Suprapubic skin (tissue), 4 donors: Measurements from ENCODE around the gene MAIP1. TPM values are rescaled to one million over a fixed set of nuclear protein-coding genes. Genes with fewer than 3 reads are reported as not detected.

Experiments
- DNase-seq, 2 donors: peaks; one replicate each; pipeline ENCODE4 v3.0.0-alpha.2; 2019; ENCODE audit warnings: low spot score in 2 of 2
- H3K27ac ChIP-seq: fragments of 200-600 bp; sonication (generic); one replicate; pipeline ENCODE4 v1.5.1; 2019
- H3K27me3 ChIP-seq: fragments of 200-600 bp; sonication (generic); one replicate; pipeline ENCODE4 v1.5.1; 2019
- H3K36me3 ChIP-seq: fragments of 200-600 bp; sonication (generic); one replicate; pipeline ENCODE4 v1.5.1; 2019
- H3K4me1 ChIP-seq: fragments of 200-600 bp; sonication (generic); one replicate; pipeline ENCODE4 v1.5.1; 2019
- H3K4me3 ChIP-seq: fragments of 200-600 bp; sonication (generic); one replicate; pipeline ENCODE4 v1.5.1; 2019; ENCODE audit warnings: mild to moderate bottlenecking
- H3K9me3 ChIP-seq: fragments of 200-600 bp; sonication (generic); one replicate; pipeline ENCODE4 v1.5.1; 2019
- EP300 ChIP-seq: sonication (generic); formaldehyde crosslinking; IDR thresholded peaks from one replicate; pipeline ENCODE4 v1.6.1; 2017; ENCODE audit warnings: antibody characterized with exemption
- POLR2A ChIP-seq, 2 donors: fragments of 450-650 bp; IDR thresholded peaks; one replicate each; pipeline ENCODE4 v1.6.1; 2017; ENCODE audit warnings: antibody characterized with exemption in 2 of 2, mild to moderate bottlenecking in 2 of 2, moderate library complexity in 2 of 2
- POLR2AphosphoS5 ChIP-seq, 3 donors: sonication (generic); formaldehyde crosslinking; IDR thresholded peaks; one replicate each; pipeline ENCODE4 v1.6.1; 2017; ENCODE audit warnings: antibody characterized with exemption in 3 of 3
- WGBS: methylation state at CpG from one replicate; pipeline ENCODE4 v1.1.5; 2018; 5-methylcytosine and 5-hydroxymethylcytosine counted together
- total RNA-seq, 4 donors: library from RNA; depleted of rRNA; stranded (reverse); fragments of >200 nt; gene quantifications; one replicate each; pipeline ENCODE4 v1.1.0, GENCODE V29; 2016
- TF ChIP-seq, protein P1 (sequence below), 2 donors: fragments of 200-600 bp in 1 of 2; fragments of 450-650 bp in 1 of 2; sonication (generic) in 1 of 2; IDR thresholded peaks; one replicate each; pipeline ENCODE4 v1.5.1; 2016 to 2019; ENCODE audit warnings: antibody characterized with exemption in 2 of 2, mild to moderate bottlenecking in 1 of 2, moderate library complexity in 1 of 2

The MAIP1 gene
- 10 to 100 TPM; 24.5 to 36.0 (median 25.5) TPM for total RNA-seq

GRCh38 chr2:199955339-199956061 lies at the start of gene MAIP1, which contains the start of gene TYW5:
Gene MAIP1, plus strand, starts transcription at chr2:199955582. Its CDS starts 217 bp downstream, at chr2:199955799.
Gene TYW5, minus strand, starts transcription at chr2:199955491. Its CDS starts 21 bp downstream, at chr2:199955470.
- Histone ChIP-seq H3K4me1 (peaks cover 35% of the 10 kb centered on the region), H3K27ac (peak within 1 kb of the TSS; percentile 95), H3K27me3 (no peaks in the 10 kb centered on the region), H3K9me3 (no peaks in the 10 kb centered on the region), H3K4me3 (peak within 1 kb of the TSS; percentile 85), H3K36me3 (peaks cover 16% of the 10 kb centered on the region)
- peak in 2 of 3 donors; percentile 30 to 62 for TF ChIP-seq POLR2AphosphoS5 (IDR thresholded peaks at IDR 0.05)
- TF ChIP-seq EP300, result no peak
- TF ChIP-seq, protein P1, sequence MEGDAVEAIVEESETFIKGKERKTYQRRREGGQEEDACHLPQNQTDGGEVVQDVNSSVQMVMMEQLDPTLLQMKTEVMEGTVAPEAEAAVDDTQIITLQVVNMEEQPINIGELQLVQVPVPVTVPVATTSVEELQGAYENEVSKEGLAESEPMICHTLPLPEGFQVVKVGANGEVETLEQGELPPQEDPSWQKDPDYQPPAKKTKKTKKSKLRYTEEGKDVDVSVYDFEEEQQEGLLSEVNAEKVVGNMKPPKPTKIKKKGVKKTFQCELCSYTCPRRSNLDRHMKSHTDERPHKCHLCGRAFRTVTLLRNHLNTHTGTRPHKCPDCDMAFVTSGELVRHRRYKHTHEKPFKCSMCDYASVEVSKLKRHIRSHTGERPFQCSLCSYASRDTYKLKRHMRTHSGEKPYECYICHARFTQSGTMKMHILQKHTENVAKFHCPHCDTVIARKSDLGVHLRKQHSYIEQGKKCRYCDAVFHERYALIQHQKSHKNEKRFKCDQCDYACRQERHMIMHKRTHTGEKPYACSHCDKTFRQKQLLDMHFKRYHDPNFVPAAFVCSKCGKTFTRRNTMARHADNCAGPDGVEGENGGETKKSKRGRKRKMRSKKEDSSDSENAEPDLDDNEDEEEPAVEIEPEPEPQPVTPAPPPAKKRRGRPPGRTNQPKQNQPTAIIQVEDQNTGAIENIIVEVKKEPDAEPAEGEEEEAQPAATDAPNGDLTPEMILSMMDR (IDR thresholded peaks at IDR 0.05), result peak in 1 of 2 donors; percentile 28
- peak in 1 of 2 donors; percentile 34 for TF ChIP-seq POLR2A (IDR thresholded peaks at IDR 0.05)
- WGBS, result under 1% methylated on average over 39 of the region's 64 CpGs
- peak; percentile 87 to 90 for DNase-seq

DNA sequence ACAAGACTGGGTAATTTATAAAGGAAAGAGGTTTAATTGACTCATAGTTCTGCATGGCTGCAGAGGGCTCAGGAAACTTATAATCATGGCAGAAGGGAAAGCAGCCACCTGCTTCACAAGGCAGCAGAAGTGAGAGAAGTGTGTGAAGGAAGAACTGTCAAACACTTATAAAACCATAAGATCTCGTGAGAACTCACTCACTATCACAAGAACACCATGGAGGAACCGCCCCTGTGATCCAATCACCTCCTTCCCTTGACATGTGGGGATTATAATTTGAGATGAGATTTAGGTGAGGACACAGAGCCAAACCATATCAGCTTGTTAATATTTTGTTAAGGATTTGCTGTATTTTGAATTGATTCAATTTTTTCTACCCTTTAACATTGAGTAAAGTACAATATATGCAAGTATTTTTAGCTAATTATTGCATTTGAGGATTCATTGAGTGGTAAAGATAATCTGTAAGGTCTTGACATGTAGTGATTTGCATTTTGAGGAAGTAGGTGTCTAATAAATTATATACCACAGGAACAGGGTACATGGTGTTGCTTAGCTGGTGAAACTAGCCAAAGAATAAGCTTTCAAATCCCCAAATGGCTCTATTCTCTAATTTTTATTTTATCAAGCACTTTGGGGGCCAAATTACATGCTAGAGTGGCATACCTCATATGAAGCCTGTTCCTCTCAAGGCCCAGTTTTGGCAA lies 48.2 kb upstream of the MAIP1 start:
- H3K4me1 ChIP-seq, result peaks cover 10% of the 10 kb centered on the region
- 84% methylated on average over 2 of the region's 2 CpGs for WGBS
- no peak for TF ChIP-seq POLR2AphosphoS5 (IDR thresholded peaks at IDR 0.05)
- TF ChIP-seq POLR2A (IDR thresholded peaks at IDR 0.05), result no peak
- no peak for TF ChIP-seq EP300
- TF ChIP-seq, protein P1 (IDR thresholded peaks at IDR 0.05), result no peak

DNA sequence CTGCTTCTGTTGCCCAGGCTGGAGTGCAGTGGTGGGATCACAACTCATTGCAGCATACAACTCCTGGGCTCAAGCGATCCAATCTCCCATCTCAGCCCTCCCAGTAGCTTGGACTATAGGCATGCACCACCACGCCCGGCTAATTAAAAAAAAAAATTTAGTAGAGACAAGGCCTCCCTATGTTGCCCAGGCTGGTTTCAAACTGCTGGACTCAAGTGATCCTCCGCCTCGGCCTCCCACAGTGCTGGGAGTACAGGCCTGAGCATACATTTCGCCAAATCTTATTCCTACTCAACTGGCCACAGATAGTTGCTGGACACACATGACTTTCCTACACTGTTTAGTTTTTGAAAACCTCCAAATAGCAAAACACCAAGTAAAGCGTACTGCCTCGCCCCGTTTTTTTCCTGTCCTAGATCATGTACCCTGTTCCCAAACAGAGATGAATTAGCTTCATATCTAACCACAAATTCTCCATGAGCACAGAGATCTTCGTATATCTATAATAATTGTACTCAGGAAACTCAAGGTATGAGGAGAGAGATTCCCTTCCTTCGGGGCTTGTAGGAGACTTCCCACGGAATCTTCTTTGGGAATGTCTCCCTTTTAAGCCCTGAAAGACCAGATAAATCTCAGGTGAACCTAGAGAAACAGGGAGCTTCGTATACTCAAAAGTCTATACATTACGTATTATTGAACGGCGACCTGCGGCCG lies 44.9 kb upstream of the MAIP1 start:
- Histone ChIP-seq H3K9me3 (no peaks in the 10 kb centered on the region), H3K36me3 (no peaks in the 10 kb centered on the region), H3K27me3 (no peaks in the 10 kb centered on the region), H3K4me1 (peaks cover 25% of the 10 kb centered on the region), H3K27ac (no peak overlapping the region), H3K4me3 (peak overlapping the region; percentile 89)
- no peak for TF ChIP-seq POLR2AphosphoS5 (IDR thresholded peaks at IDR 0.05)
- no peak for TF ChIP-seq EP300
- TF ChIP-seq, protein P1 (IDR thresholded peaks at IDR 0.05), result no peak
- TF ChIP-seq POLR2A (IDR thresholded peaks at IDR 0.05), result no peak
- no peak for DNase-seq
- 47% methylated on average over 18 of the region's 18 CpGs for WGBS

More for the DNA sequence above, 48.2 kb upstream of the MAIP1 start:
- Histone ChIP-seq H3K9me3 (no peaks in the 10 kb centered on the region), H3K27me3 (no peaks in the 10 kb centered on the region), H3K36me3 (no peaks in the 10 kb centered on the region), H3K27ac (no peak overlapping the region), H3K4me3 (no peak overlapping the region)
- no peak for DNase-seq

GRCh38 chr2:199911052-199911876 lies 44.1 kb upstream of the MAIP1 start, which contains the start of gene C2orf69:
Gene C2orf69, plus strand, starts transcription at chr2:199911293. Its CDS starts 146 bp downstream, at chr2:199911439.
- Histone ChIP-seq H3K27ac (peak within 1 kb of the TSS; percentile 93), H3K4me1 (peaks cover 25% of the 10 kb centered on the region), H3K27me3 (no peaks in the 10 kb centered on the region), H3K4me3 (peak within 1 kb of the TSS; percentile 89), H3K9me3 (no peaks in the 10 kb centered on the region), H3K36me3 (peaks cover 2% of the 10 kb centered on the region)
- 0% methylated on average over 47 of the region's 85 CpGs for WGBS
- TF ChIP-seq POLR2A (IDR thresholded peaks at IDR 0.05), result peak; percentile 17 to 74
- TF ChIP-seq, protein P1 (IDR thresholded peaks at IDR 0.05), result no peak
- TF ChIP-seq POLR2AphosphoS5 (IDR thresholded peaks at IDR 0.05), result peak in 1 of 3 donors; percentile 7
- TF ChIP-seq EP300, result no peak
- DNase-seq, result peak; percentile 97 to 98
